ENCODE data around the gene TMEM237.

GRCh38 chr2:201580486-201580885 is 62.8 kb downstream of the TMEM237 start:
- TF ChIP-seq CTCF (IDR thresholded peaks at IDR 0.05; ENCODE audit: low read depth, low read length) (no peak), EZH2phosphoT487 (IDR thresholded peaks at IDR 0.05; ENCODE audit: low read depth) (no peak)

All from OCI-LY3 (cell line).